Activated CD4-positive, alpha-beta T cell treated with anti-CD3 and anti-CD28 coated beads, Interleukin-2, amount 50 U/mL, for 24 hours (primary cell): ENCODE data around the gene FGGY.
"Not testable (repeated sequence)": the region's sequence is repeated elsewhere in the genome, so short reads cannot be mapped to it uniquely, and the experiment has no call there.

Source experiments
- DNase-seq, 2 donors: peaks; one replicate each; pipeline ENCODE4 v3.0.0-alpha.2; 2020; ENCODE audit warnings: low read depth in 1 of 2, low spot score in 1 of 2

Gene FGGY

GRCh38 chr1:59505596-59506028 lies 208.7 kb downstream of the FGGY start:
- no peak for DNase-seq

- DNase-seq, result no peak
Observed at GRCh38 chr1:59506952-59507351, 210.1 kb downstream of the FGGY start.

DNA sequence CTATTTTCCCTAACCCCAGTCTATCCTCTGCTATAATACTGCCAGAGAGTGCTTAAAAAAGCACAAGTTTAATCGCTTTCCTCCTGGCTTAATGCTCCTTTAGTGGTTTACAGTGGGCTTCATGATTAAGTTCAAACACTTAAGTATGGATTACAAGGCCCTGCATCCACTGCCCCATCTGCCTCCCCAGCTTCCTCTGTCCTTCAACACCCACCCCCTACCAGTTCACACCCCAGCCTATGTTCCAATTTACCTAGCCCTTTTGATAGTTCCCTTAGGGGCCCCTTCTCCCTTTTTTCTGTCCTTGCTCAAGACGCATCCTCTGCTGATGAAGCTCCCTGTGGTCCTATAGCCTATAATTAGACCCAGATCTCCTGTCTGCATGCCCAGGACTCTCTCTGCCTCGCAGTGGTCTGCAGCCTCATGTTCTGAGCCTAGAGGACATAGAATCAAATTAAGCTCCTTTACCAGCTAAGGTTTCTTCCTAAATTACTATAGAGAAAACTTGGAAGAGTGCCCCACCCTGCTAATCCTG lies 212.5 kb downstream of the FGGY start:
- DNase-seq, result no peak

DNA sequence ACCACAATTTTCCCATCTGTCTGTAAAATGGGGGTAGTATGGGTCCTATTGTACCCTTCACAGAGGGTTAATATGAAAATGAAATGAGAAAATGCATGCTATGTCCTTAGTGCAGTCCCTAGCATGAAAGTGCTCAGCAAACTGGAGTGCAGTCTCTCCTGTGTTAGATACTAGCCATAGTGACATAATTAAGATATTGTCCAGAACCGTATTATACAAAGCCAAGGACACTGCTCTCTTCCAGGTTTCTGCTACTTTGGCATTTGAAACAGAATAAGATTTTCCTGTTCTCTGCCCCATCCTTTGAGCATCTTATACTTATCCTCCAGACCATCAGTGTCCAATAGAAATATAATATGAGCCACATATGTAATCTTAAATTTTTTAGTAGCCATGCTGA lies 213.4 kb downstream of the FGGY start:
- DNase-seq, result no peak

DNA sequence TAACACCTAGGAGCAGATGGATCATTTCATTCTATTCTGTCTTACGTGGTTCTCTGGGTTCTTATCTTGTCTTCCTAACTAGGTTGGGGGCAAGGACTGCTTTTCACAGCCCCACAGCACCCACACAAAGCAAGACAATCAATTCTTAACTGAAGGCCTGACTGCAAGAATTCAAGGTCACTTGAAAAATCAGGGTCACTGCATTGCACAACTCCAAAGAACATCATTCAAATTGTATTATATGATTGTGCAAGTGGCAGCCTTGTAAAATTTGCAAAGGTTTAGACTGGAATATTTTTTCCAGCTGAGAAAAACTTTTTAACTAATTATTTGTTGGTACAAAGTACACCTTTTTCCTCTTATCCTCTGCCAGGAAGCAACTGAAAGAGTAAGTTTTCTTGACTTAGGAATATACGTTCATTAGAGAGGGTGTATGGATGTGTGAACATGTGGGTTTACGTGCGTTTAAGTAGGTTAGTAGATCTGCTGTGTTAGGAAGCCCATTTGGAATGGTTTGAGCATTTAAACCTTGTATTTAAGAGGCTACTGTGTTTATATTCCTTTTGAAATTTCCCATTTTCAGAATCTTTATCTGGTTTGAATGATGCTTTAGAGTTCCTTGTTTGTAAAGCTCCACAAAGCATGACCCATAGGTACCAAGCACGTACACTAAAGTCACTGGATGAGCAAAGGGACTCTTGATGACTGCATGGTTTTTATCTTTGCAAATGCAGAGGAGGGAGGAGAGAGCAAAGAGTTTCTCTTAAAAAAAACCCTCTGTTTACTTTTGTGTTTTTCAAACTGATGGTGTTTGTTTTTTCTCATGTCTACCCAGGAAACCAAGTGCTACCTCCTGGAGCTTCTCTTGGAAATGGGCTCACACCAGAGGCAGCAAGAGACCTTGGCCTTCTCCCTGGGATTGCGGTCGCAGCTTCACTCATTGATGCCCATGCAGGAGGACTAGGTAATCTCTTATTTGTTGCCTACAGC lies 214.9 kb downstream of the FGGY start:
- DNase-seq, result no peak

DNA sequence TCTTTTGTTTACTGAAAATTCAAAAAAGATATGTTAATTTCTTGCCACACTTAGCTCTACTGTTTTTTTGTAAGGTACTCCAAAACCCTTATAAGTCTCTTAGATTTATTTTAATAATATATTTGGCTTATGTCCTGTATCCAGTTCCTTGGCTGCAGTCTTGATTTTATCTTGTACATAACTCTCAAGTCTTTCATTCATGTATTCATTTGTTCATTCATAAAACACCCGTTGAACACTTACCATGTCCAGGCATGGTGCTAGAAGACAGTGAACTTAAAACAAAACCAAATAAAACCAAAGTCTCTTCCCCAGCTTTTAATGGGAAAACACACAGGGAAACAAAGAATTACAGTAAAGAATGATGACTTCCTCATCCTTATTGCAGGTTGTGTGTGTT lies 215.8 kb downstream of the FGGY start:
- DNase-seq, result no peak

DNA sequence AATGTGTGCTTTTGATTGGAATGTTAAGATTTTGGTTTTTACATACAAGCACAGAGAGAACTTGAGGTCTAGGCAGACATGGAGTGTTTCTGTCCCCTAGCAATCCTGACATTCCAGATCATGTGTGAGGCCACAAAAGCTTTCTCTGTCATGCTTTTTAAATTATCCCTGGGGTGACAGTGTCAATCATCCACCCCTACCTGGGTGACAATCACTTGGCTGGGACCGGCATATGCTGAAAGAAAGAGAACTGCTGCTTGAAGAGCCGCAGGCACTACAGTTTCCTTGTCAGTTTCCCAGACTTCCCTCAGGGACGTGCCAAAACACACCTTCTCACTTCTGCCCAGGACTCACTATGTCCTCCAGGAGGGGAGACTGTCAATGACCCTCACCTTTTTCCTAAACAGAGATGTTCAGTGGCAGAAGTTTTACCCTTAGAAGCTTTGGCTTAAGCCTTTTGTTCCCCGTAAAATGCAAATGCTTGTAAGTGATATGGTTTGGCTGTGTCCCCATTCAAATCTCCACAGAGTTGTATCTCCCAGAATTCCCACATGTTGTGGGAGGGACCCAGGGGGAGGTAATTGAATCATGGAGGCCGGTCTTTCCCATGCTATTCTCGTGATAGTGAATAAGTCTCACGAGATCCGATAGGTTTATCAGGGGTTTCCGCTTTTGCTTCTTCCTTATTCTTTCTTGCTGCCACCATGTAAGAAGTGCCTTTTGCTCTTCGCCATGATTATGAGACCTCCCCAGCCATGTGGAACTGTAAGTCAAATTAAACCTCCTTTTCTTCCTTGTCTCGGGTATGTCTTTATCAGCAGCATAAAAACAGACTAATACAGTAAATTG lies 217.4 kb downstream of the FGGY start:
- no peak for DNase-seq

DNA sequence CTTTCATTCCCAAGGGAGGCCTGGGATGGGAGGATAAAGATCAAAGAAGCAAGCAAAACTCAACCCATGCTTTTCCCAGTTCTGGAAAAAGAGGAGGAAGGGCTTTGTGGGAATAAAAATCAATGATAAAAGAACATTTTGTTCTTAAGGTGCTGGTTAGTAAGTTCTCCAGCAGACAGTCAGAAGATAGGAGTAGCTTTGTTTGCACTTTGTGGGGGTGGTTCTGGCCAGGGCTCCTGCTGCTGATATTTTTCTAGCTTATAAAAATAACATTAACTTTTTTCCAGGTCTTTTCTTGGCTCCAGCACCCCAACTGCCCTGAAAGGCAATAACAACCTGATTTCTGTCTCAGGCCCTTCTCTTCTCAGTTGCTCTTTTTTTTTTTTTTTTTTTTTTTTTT lies 220.0 kb downstream of the FGGY start:
- DNase-seq, result no peak

GRCh38 chr1:59520194-59520593 lies 223.3 kb downstream of the FGGY start:
- DNase-seq, result no peak

DNA sequence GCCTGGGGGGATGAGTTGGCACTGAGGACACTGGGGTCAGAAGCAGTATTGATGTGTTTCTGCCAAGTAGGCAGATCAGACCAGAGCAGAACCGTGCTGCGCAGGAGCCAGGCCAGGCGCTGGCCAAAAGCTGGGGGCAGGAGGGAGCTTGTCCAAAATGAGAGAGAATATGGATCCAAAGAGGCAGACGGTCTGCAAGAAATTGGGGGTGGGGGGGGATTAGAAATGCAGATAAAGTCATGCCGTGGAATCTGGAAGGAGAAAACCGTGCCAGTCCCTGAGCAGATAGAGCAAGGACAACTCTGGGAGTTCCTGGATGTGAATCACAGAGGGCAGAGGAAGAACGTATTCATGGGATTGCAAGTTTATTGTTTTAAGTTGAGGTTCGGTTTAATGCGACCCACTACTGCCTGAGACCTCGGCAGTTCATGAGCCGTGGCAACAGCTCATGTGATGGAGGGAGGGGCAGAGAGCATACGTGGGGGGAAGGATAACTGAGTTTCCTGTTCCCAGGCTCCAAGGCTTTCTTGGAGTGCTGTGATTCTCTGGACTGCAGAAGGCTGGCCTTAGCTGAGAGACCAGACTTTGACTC lies 224.0 kb downstream of the FGGY start:
- no peak for DNase-seq

DNA sequence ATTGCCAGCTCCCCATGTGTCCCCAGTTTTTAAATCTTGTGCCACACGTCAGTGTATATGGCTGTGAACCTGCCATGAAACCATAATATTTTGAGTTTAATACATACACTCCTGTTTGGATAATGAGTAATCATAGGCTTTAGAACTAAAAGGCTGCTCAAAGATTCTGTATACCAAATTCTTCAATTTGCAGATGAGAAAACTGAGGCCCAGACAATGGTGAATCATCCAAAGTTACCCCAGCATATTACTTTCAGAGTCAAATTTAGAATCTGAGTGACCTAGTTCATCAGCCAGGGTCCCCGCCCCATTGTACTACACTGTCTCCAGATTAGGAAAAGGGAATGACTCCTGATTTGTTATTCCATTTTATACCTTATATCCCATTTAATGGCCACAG lies 224.6 kb downstream of the FGGY start:
- DNase-seq, result no peak

DNA sequence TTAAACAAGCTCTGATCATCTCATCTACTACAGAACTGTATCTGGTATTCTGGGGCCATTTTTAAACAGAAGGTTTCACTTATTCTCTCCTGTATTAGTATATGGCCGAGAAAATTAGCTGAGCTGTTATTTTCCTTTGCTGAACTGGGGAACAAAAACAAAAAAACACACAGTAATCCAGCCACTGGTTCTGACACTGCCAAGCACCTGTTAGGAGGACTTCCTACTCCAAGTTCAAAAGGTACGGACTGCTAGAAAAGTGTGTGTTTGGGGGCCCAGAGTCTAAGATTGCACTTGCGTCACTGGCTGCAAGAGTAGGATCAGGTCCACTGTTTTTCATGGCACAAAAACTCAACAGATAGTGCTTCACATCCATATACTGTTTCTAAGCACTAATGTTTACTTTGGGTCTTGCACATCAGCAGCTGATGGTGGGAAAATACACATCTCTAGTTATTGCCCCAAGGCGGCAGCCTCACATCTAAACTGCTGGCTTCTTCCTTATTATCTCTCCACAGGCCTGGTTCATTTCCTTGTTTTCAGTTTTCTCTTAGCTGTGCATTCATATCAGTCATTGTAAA lies 226.1 kb downstream of the FGGY start:
- no peak for DNase-seq

DNA sequence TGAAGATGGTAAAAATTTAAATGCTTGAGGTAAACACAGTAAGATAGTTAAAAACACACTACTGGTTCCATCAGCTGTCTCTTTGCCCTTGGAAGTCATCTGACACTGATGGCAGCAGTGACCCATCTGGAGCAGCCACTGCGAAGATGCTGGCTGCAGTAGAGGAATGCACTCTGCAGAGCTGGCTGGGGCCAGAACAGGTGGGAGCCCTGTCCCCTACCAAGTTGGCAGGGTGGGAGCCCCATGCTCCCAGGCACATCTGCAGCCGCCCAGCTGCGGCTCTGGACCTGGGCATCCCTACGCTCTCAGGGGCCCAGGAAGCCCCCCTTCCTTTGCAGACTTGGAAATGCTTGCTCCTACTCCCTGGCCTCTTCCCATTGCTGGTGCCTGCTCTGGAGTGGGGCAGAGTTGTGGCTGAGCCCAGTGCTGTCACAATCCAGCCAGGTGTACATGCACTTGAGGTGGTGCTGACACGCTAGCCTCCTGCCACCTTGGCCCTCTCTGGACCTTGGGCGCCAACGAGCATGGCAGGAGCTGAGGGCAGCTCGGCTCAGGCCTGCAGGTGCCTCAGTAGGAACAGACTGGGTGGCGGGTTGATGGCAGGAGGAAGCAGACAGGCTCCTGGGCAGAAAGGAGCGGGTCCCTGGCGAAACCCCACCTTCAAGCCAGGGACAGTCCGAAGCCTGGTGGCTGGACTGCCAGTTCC lies 227.0 kb downstream of the FGGY start:
- no peak for DNase-seq

DNA sequence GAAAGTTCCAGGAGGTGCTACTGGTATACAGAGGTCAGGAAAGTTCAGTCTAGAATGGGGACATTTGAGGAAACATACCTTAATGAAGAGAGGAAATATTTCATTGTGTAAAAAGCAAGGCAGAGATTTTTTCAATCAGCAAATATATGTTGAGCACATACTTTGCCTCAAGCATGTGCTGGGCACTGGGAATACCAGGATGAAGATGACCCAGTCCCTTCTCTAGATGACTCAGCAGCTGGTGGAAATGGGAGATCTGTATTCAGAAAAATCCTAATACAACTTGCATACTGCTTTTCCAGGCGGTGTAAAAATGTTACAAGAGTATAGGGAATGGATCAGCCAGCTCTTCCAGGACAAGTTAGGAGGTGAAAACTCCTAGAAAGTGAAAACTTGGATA lies 229.3 kb downstream of the FGGY start:
- DNase-seq, result no peak

DNA sequence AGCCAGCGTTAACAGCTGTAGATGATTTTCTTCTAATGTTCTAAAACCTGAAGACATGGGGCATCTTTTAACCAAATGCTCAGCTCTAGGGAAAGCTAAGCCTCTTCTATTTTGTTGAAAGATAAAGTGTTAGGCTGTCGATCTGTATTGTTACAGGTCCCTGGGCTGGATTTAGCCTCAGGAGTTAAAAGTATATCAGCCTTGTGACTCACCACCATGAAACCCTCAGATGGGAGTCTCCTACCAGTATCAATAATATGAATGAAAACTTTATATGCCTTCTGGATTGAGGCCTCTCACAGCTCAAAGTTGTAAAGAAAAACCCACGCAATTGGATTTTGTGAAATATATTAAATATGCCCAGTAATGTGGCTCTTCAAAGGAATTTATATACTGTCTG lies 231.6 kb downstream of the FGGY start:
- no peak for DNase-seq

DNA sequence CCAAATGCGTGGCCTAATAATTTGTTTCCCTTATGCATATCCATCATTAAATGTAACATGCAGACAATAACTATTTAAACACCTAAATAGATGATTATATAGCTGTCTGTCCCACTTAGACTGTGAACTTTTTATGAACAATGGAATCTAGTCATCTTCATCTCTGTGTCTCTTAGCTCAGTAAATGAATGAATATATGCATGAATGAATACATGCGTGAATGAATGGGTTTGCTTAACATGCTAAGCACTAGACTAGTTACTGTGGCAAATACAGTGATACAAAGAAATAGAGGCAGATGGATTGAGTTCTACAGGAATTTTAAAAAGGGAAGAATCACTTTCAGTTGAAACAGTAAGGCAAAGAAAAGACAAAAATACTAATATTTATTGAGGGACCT lies 232.0 kb downstream of the FGGY start:
- DNase-seq, result no peak

DNA sequence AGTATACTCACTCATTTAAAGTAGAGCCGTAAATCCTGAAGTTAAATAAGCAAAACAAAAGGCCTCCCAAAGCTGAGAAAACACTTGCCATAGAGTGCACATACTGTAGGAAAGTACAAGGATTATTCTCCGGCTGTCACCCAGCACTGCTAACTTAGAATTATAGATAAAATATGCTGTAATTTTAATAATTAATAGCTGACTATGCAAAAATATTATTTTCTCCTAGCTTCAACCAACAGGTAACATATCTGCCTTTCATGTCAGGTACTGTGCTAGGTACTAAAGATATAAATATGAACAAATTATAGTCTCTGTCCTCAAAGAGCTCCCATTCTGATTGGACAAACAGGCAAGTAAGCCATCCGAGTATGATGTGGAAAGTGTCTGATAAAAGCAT lies 233.2 kb downstream of the FGGY start:
- DNase-seq, result no peak

GRCh38 chr1:59532102-59532501 lies 235.2 kb downstream of the FGGY start:
- no peak for DNase-seq

GRCh38 chr1:59538476-59538875 lies 241.6 kb downstream of the FGGY start:
- not testable (repeated sequence) for DNase-seq

GRCh38 chr1:59539961-59540681 lies 243.2 kb downstream of the FGGY start:
- no peak for DNase-seq
